Testis (tissue), 2 donors: Measurements from ENCODE around the gene REPS1.

ENCODE experiments used
- CTCF ChIP-seq, 3 experiments: fragments of 450-650 bp in 2 of 3; fragments of 200-600 bp in 1 of 3; sonication (generic) in 1 of 3; IDR thresholded peaks; one replicate each; pipeline ENCODE4 v1.5.1; 2016 to 2019; ENCODE audit warnings: antibody characterized with exemption in 3 of 3, mild to moderate bottlenecking in 2 of 3, moderate library complexity in 1 of 3
- POLR2A ChIP-seq: fragments of 450-650 bp; IDR thresholded peaks from one replicate; pipeline ENCODE4 v1.6.1; 2017; ENCODE audit warnings: antibody characterized with exemption, mild to moderate bottlenecking, moderate library complexity

GRCh38 chr6:139016337-139017213 is 28.5 kb upstream of the REPS1 start:
- TF ChIP-seq POLR2A (no peak), CTCF (IDR thresholded peaks at IDR 0.05) (no peak)
